Effector memory CD4-positive, alpha-beta T cell (primary cell): ENCODE results near the gene TSHZ2.

ENCODE experiments used
- DNase-seq, 3 donors: peaks; one replicate each; pipeline ENCODE4 v3.0.0-alpha.2; 2020
- H3K27ac ChIP-seq: 2 replicates; pipeline ENCODE4 v1.7.0; 2013; ENCODE audit warnings: mild to moderate bottlenecking, low read length, moderate library complexity; ENCODE audit not compliant: insufficient read depth, poor library complexity, severe bottlenecking
- H3K27me3 ChIP-seq: replicated peaks from 2 replicates; pipeline ENCODE4 v1.7.0; 2013; ENCODE audit warnings: mild to moderate bottlenecking, low read length; ENCODE audit not compliant: insufficient read depth, control insufficient read depth, poor library complexity, severe bottlenecking
- H3K36me3 ChIP-seq: 2 replicates; pipeline ENCODE4 v1.7.0; 2013; ENCODE audit warnings: mild to moderate bottlenecking, low read length, moderate library complexity; ENCODE audit not compliant: control insufficient read depth, insufficient read depth
- H3K4me1 ChIP-seq: 2 replicates; pipeline ENCODE4 v1.7.0; 2013; ENCODE audit warnings: low read length, mild to moderate bottlenecking; ENCODE audit not compliant: control insufficient read depth, insufficient read depth, poor library complexity, severe bottlenecking
- H3K4me3 ChIP-seq: 2 replicates; pipeline ENCODE4 v1.7.0; 2013; ENCODE audit warnings: low read length, low read depth, mild to moderate bottlenecking; ENCODE audit not compliant: insufficient read depth, poor library complexity, severe bottlenecking
- H3K9me3 ChIP-seq: 2 replicates; pipeline ENCODE4 v1.7.0; 2013; ENCODE audit warnings: mild to moderate bottlenecking, low read length, moderate library complexity; ENCODE audit not compliant: control insufficient read depth

The TSHZ2 gene

GRCh38 chr20:53276143-53276542 is 304.0 kb downstream of the TSHZ2 start:
- no peaks in the 10 kb centered on the region for H3K9me3 ChIP-seq
- no peaks in the 10 kb centered on the region for H3K4me1 ChIP-seq
- DNase-seq, result no peak
- no peaks in the 10 kb centered on the region for H3K36me3 ChIP-seq
- no peak overlapping the region for H3K4me3 ChIP-seq
- no peaks in the 10 kb centered on the region for H3K27me3 ChIP-seq
- H3K27ac ChIP-seq, result no peak overlapping the region

- Histone ChIP-seq H3K36me3 (no peaks in the 10 kb centered on the region), H3K4me1 (no peaks in the 10 kb centered on the region), H3K27ac (no peak overlapping the region), H3K27me3 (no peaks in the 10 kb centered on the region), H3K4me3 (no peak overlapping the region), H3K9me3 (no peaks in the 10 kb centered on the region)
- no peak for DNase-seq
Measured at GRCh38 chr20:53278555-53278954, 306.4 kb downstream of the TSHZ2 start.

GRCh38 chr20:53279735-53280134 is 307.6 kb downstream of the TSHZ2 start:
- no peaks in the 10 kb centered on the region for H3K27me3 ChIP-seq
- DNase-seq, result no peak
- no peaks in the 10 kb centered on the region for H3K9me3 ChIP-seq
- H3K27ac ChIP-seq, result no peak overlapping the region
- no peaks in the 10 kb centered on the region for H3K4me1 ChIP-seq
- no peak overlapping the region for H3K4me3 ChIP-seq
- H3K36me3 ChIP-seq, result no peaks in the 10 kb centered on the region

- DNase-seq, result no peak
Measured at GRCh38 chr20:53281557-53282117, 309.5 kb downstream of the TSHZ2 start.

GRCh38 chr20:53282217-53282955 is 310.2 kb downstream of the TSHZ2 start:
- Histone ChIP-seq H3K4me1 (no peaks in the 10 kb centered on the region), H3K36me3 (no peaks in the 10 kb centered on the region), H3K9me3 (no peaks in the 10 kb centered on the region), H3K27ac (no peak overlapping the region), H3K27me3 (no peaks in the 10 kb centered on the region), H3K4me3 (no peak overlapping the region)
- no peak for DNase-seq

More at GRCh38 chr20:53281557-53282117, 309.5 kb downstream of the TSHZ2 start:
- Histone ChIP-seq H3K9me3 (no peaks in the 10 kb centered on the region), H3K27me3 (no peaks in the 10 kb centered on the region), H3K36me3 (no peaks in the 10 kb centered on the region), H3K4me3 (no peak overlapping the region), H3K4me1 (no peaks in the 10 kb centered on the region), H3K27ac (no peak overlapping the region)

GRCh38 chr20:53283011-53283410 is 310.9 kb downstream of the TSHZ2 start:
- Histone ChIP-seq H3K4me3 (no peak overlapping the region), H3K36me3 (no peaks in the 10 kb centered on the region), H3K27ac (no peak overlapping the region), H3K4me1 (no peaks in the 10 kb centered on the region), H3K27me3 (no peaks in the 10 kb centered on the region), H3K9me3 (no peaks in the 10 kb centered on the region)
- DNase-seq, result no peak

- Histone ChIP-seq H3K27ac (no peak overlapping the region), H3K4me1 (no peaks in the 10 kb centered on the region), H3K9me3 (no peaks in the 10 kb centered on the region), H3K27me3 (no peaks in the 10 kb centered on the region), H3K36me3 (no peaks in the 10 kb centered on the region), H3K4me3 (no peak overlapping the region)
- DNase-seq, result no peak
Measured at GRCh38 chr20:53283597-53283996, 311.4 kb downstream of the TSHZ2 start.

- no peak overlapping the region for H3K4me3 ChIP-seq
- no peaks in the 10 kb centered on the region for H3K4me1 ChIP-seq
- no peaks in the 10 kb centered on the region for H3K36me3 ChIP-seq
- H3K9me3 ChIP-seq, result no peaks in the 10 kb centered on the region
- H3K27ac ChIP-seq, result no peak overlapping the region
- no peak for DNase-seq
- H3K27me3 ChIP-seq, result no peaks in the 10 kb centered on the region
Measured at GRCh38 chr20:53284256-53284655, 312.1 kb downstream of the TSHZ2 start.

GRCh38 chr20:53284696-53285095 is 312.5 kb downstream of the TSHZ2 start:
- Histone ChIP-seq H3K27me3 (no peaks in the 10 kb centered on the region), H3K4me3 (no peak overlapping the region), H3K27ac (no peak overlapping the region), H3K9me3 (no peaks in the 10 kb centered on the region), H3K36me3 (no peaks in the 10 kb centered on the region), H3K4me1 (no peaks in the 10 kb centered on the region)
- DNase-seq, result no peak

GRCh38 chr20:53287357-53288042 is 315.3 kb downstream of the TSHZ2 start:
- Histone ChIP-seq H3K27me3 (no peaks in the 10 kb centered on the region), H3K9me3 (no peaks in the 10 kb centered on the region), H3K4me3 (no peak overlapping the region), H3K36me3 (no peaks in the 10 kb centered on the region), H3K4me1 (no peaks in the 10 kb centered on the region), H3K27ac (no peak overlapping the region)
- no peak for DNase-seq
